Nephron progenitor cell (in vitro differentiated cells): ENCODE results near the gene RGMA.
"Not testable (repeated sequence)": the region's sequence is repeated elsewhere in the genome, so short reads cannot be mapped to it uniquely, and the experiment has no call there.

ENCODE experiments used
- DNase-seq: peaks from one replicate; pipeline ENCODE4 v3.0.0; 2021
- H3K27ac Mint-ChIP-seq: 2 replicates; pipeline ENCODE4 v1.8.0; 2021; ENCODE audit warnings: mild to moderate bottlenecking, moderate library complexity, mixed read lengths
- H3K27me3 Mint-ChIP-seq: 2 replicates; pipeline ENCODE4 v1.8.0; 2021; ENCODE audit warnings: mild to moderate bottlenecking, low read depth, mixed read lengths; ENCODE audit not compliant: poor library complexity
- H3K36me3 Mint-ChIP-seq: 2 replicates; pipeline ENCODE4 v1.8.0; 2021; ENCODE audit warnings: low read depth, mixed read lengths
- H3K4me1 Mint-ChIP-seq: 2 replicates; pipeline ENCODE4 v1.8.0; 2021; ENCODE audit warnings: mixed read lengths
- H3K4me3 Mint-ChIP-seq: 2 replicates; pipeline ENCODE4 v1.8.0; 2021; ENCODE audit warnings: mild to moderate bottlenecking, moderate library complexity, mixed read lengths
- H3K9me3 Mint-ChIP-seq: 2 replicates; pipeline ENCODE4 v1.8.0; 2021; ENCODE audit warnings: mild to moderate bottlenecking, moderate library complexity, mixed read lengths
- CTCF ChIP-seq: fragments of 200-600 bp; sonication (generic); IDR thresholded peaks from 2 replicates; pipeline ENCODE4 v1.5.0; 2021; ENCODE audit warnings: antibody characterized with exemption

The RGMA gene

GRCh38 chr15:93035953-93036810, 52.8 kb downstream of the RGMA start:
- TF ChIP-seq CTCF, result peak; percentile 62
- Mint-ChIP-seq H3K27ac (no peak overlapping the region), H3K9me3 (peaks cover 4% of the 10 kb centered on the region), H3K36me3 (peaks cover 14% of the 10 kb centered on the region), H3K4me1 (peaks cover 46% of the 10 kb centered on the region), H3K4me3 (no peak overlapping the region), H3K27me3 (peaks cover 5% of the 10 kb centered on the region)
- peak; percentile 46 for DNase-seq

GRCh38 chr15:93035092-93035915, 53.7 kb downstream of the RGMA start:
- no peak for DNase-seq
- H3K4me3 Mint-ChIP-seq, result no peak overlapping the region
- H3K27me3 Mint-ChIP-seq, result peaks cover 5% of the 10 kb centered on the region
- no peak overlapping the region for H3K27ac Mint-ChIP-seq
- TF ChIP-seq CTCF, result no peak
- H3K9me3 Mint-ChIP-seq, result peaks cover 4% of the 10 kb centered on the region
- H3K36me3 Mint-ChIP-seq, result peaks cover 9% of the 10 kb centered on the region
- peaks cover 42% of the 10 kb centered on the region for H3K4me1 Mint-ChIP-seq

- H3K27ac Mint-ChIP-seq, result no peak overlapping the region
- peaks cover 46% of the 10 kb centered on the region for H3K4me1 Mint-ChIP-seq
- TF ChIP-seq CTCF, result no peak
- peaks cover 1% of the 10 kb centered on the region for H3K36me3 Mint-ChIP-seq
- no peak overlapping the region for H3K4me3 Mint-ChIP-seq
- peaks cover under 1% of the 10 kb centered on the region for H3K9me3 Mint-ChIP-seq
- DNase-seq, result no peak
- H3K27me3 Mint-ChIP-seq, result peaks cover 5% of the 10 kb centered on the region
These were observed 54.5 kb downstream of the RGMA start for GRCh38 chr15:93034512-93034911.

GRCh38 chr15:93033434-93034045, 55.5 kb downstream of the RGMA start:
- H3K9me3 Mint-ChIP-seq, result no peaks in the 10 kb centered on the region
- no peak for TF ChIP-seq CTCF

GRCh38 chr15:93032515-93033206, 56.4 kb downstream of the RGMA start:
- not testable (repeated sequence) for H3K36me3 Mint-ChIP-seq, H3K9me3 Mint-ChIP-seq, H3K27ac Mint-ChIP-seq, H3K27me3 Mint-ChIP-seq, H3K4me3 Mint-ChIP-seq, DNase-seq
- peaks cover 58% of the 10 kb centered on the region for H3K4me1 Mint-ChIP-seq

More at GRCh38 chr15:93033434-93034045, 55.5 kb downstream of the RGMA start:
- peak overlapping the region; percentile 23 for H3K27ac Mint-ChIP-seq
- DNase-seq, result no peak
- no peaks in the 10 kb centered on the region for H3K36me3 Mint-ChIP-seq
- H3K4me1 Mint-ChIP-seq, result peaks cover 55% of the 10 kb centered on the region
- no peak overlapping the region for H3K4me3 Mint-ChIP-seq
- peaks cover 5% of the 10 kb centered on the region for H3K27me3 Mint-ChIP-seq

GRCh38 chr15:93031557-93032384, 57.2 kb downstream of the RGMA start:
- H3K9me3 Mint-ChIP-seq, H3K4me3 Mint-ChIP-seq, H3K36me3 Mint-ChIP-seq, H3K27ac Mint-ChIP-seq, DNase-seq, H3K27me3 Mint-ChIP-seq: not testable (repeated sequence)
- H3K4me1 Mint-ChIP-seq, result peaks cover 53% of the 10 kb centered on the region
